GM21576 (cell line): Measurements from ENCODE around the gene SPA17.

Experiments used
- ATAC-seq: cut with Tn5 transposase; IDR thresholded peaks from one replicate; pipeline ENCODE4 v1.9.1; 2021; ENCODE audit warnings: mild to moderate bottlenecking, moderate library complexity; ENCODE audit not compliant: unreplicated experiment

The SPA17 gene

GRCh38 chr11:124673333-124674167 lies at the start of gene SPA17, which contains the start of gene SIAE:
TSS of gene SPA17 (plus strand) at chr11:124673904. CDS start at chr11:124675265, 1,361 bp downstream.
TSS of gene SIAE (minus strand) at chr11:124673739. CDS start at chr11:124673708, 31 bp downstream.
- peak; percentile 87 for ATAC-seq

- no peak for ATAC-seq
Observed at GRCh38 chr11:124625504-124626168, 48.1 kb upstream of the SPA17 start.

GRCh38 chr11:124627546-124627945 lies 46.2 kb upstream of the SPA17 start:
- no peak for ATAC-seq

- ATAC-seq: no peak
Observed at GRCh38 chr11:124629961-124630360, 43.7 kb upstream of the SPA17 start.

- ATAC-seq: no peak
Observed at GRCh38 chr11:124633355-124633754, 40.3 kb upstream of the SPA17 start.

GRCh38 chr11:124635932-124636331 lies 37.8 kb upstream of the SPA17 start:
- no peak for ATAC-seq

GRCh38 chr11:124638500-124638899 lies 35.2 kb upstream of the SPA17 start:
- no peak for ATAC-seq

GRCh38 chr11:124639186-124639585 lies 34.5 kb upstream of the SPA17 start:
- ATAC-seq: no peak

- no peak for ATAC-seq
Observed at GRCh38 chr11:124640666-124641065, 33.0 kb upstream of the SPA17 start.

- ATAC-seq: no peak
Observed at GRCh38 chr11:124642628-124643027, 31.1 kb upstream of the SPA17 start.

- ATAC-seq: no peak
Observed at GRCh38 chr11:124643042-124643604, 30.6 kb upstream of the SPA17 start.

GRCh38 chr11:124643605-124644425 lies 29.9 kb upstream of the SPA17 start:
- no peak for ATAC-seq

- ATAC-seq: peak; percentile 68
Observed at GRCh38 chr11:124644426-124645280, 29.1 kb upstream of the SPA17 start.

- peak; percentile 44 for ATAC-seq
Observed at GRCh38 chr11:124646148-124646547, 27.6 kb upstream of the SPA17 start.

GRCh38 chr11:124648610-124649009 lies 25.1 kb upstream of the SPA17 start:
- ATAC-seq: no peak

- ATAC-seq: no peak
Observed at GRCh38 chr11:124656774-124657630, 16.7 kb upstream of the SPA17 start.

- no peak for ATAC-seq
Observed at GRCh38 chr11:124657904-124658303, 15.8 kb upstream of the SPA17 start.

GRCh38 chr11:124658501-124658900 lies 15.2 kb upstream of the SPA17 start:
- no peak for ATAC-seq

- ATAC-seq: no peak
Observed at GRCh38 chr11:124658986-124659385, 14.7 kb upstream of the SPA17 start.
